ENCODE measurements around the gene MUCL3. TPM values are rescaled to one million over a fixed set of nuclear protein-coding genes. Genes with fewer than 3 reads are reported as not detected.
"Not testable (repeated sequence)": the region's sequence is repeated elsewhere in the genome, so short reads cannot be mapped to it uniquely, and the experiment has no call there.

Gene MUCL3
- total RNA-seq, 1 donor from 2014 or later, result not detected

DNA sequence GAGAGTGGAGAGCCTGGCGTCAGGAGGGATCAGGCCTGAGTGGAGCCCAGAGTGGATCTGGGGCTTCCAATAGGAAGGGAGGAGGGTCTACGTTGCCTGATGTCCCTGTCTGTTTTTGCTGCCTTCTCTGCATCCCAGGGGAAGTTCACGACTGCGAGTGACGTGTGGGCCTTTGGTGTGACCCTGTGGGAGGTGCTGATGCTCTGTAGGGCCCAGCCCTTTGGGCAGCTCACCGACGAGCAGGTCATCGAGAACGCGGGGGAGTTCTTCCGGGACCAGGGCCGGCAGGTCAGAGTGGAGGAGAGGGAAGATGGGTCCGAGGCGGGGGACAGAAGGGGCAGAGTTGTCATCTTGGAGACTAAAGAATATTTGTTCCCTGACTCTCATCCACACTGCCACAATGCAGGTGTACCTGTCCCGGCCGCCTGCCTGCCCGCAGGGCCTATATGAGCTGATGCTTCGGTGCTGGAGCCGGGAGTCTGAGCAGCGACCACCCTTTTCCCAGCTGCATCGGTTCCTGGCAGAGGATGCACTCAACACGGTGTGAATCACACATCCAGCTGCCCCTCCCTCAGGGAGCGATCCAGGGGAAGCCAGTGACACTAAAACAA is 41.9 kb upstream of the MUCL3 start:
- Mint-ChIP-seq H3K36me3 (ENCODE audit: low read depth, unreplicated experiment) (no peaks in the 10 kb centered on the region), H3K27me3 (ENCODE audit: unreplicated experiment) (peaks cover 5% of the 10 kb centered on the region), H3K4me3 (ENCODE audit: unreplicated experiment) (no peak overlapping the region), H3K27ac (ENCODE audit: unreplicated experiment) (no peak overlapping the region), H3K9me3 (ENCODE audit: unreplicated experiment) (no peaks in the 10 kb centered on the region), H3K4me1 (ENCODE audit: unreplicated experiment) (no peaks in the 10 kb centered on the region)
- no peak for TF ChIP-seq CTCF (IDR thresholded peaks at IDR 0.05; ENCODE audit: unreplicated experiment)
- no peak for DNase-seq (ENCODE audit: low spot score)

GRCh38 chr6:30900863-30901417 is 39.8 kb upstream of the MUCL3 start:
- Mint-ChIP-seq H3K4me3 (ENCODE audit: unreplicated experiment) (no peak overlapping the region), H3K9me3 (ENCODE audit: unreplicated experiment) (no peaks in the 10 kb centered on the region)

GRCh38 chr6:30901436-30901835 is 39.3 kb upstream of the MUCL3 start:
- no peak for TF ChIP-seq CTCF (IDR thresholded peaks at IDR 0.05; ENCODE audit: unreplicated experiment)
- Mint-ChIP-seq H3K9me3 (ENCODE audit: unreplicated experiment) (no peaks in the 10 kb centered on the region), H3K4me3 (ENCODE audit: unreplicated experiment) (no peak overlapping the region), H3K4me1 (ENCODE audit: unreplicated experiment) (no peaks in the 10 kb centered on the region), H3K36me3 (ENCODE audit: low read depth, unreplicated experiment) (no peaks in the 10 kb centered on the region), H3K27me3 (ENCODE audit: unreplicated experiment) (peaks cover 3% of the 10 kb centered on the region), H3K27ac (ENCODE audit: unreplicated experiment) (no peak overlapping the region)
- no peak for DNase-seq (ENCODE audit: low spot score)

More at GRCh38 chr6:30900863-30901417, 39.8 kb upstream of the MUCL3 start:
- DNase-seq (ENCODE audit: low spot score), result no peak
- Mint-ChIP-seq H3K4me1 (ENCODE audit: unreplicated experiment) (no peaks in the 10 kb centered on the region), H3K36me3 (ENCODE audit: low read depth, unreplicated experiment) (no peaks in the 10 kb centered on the region), H3K27ac (ENCODE audit: unreplicated experiment) (no peak overlapping the region), H3K27me3 (ENCODE audit: unreplicated experiment) (peaks cover 4% of the 10 kb centered on the region)
- no peak for TF ChIP-seq CTCF (IDR thresholded peaks at IDR 0.05; ENCODE audit: unreplicated experiment)

DNA sequence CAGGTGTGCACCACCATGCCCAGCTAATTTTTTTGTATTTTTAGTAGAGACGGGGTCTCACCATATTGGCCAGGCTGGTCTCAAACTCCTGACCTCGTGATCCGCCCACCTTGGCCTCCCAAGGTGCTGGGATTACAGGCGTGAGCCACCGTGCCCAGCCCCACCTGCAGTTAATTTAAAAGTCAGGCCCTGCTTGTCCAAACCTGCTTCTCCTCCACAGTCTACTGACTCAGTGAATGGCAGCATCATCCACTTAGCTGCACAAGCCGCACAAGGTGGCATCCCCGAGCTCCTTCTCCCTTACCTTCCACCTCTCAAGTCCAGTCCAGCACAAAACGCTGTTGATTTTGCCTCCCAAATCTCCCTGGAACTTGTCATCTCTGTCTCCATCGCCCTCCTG is 38.6 kb upstream of the MUCL3 start:
- not testable (repeated sequence) for DNase-seq (ENCODE audit: low spot score); H3K36me3 Mint-ChIP-seq (ENCODE audit: low read depth, unreplicated experiment); H3K27me3 Mint-ChIP-seq (ENCODE audit: unreplicated experiment); H3K4me3 Mint-ChIP-seq (ENCODE audit: unreplicated experiment); H3K4me1 Mint-ChIP-seq (ENCODE audit: unreplicated experiment); H3K27ac Mint-ChIP-seq (ENCODE audit: unreplicated experiment); H3K9me3 Mint-ChIP-seq (ENCODE audit: unreplicated experiment)

- TF ChIP-seq CTCF (IDR thresholded peaks at IDR 0.05; ENCODE audit: unreplicated experiment), result no peak
- no peak overlapping the region for H3K4me3 Mint-ChIP-seq (ENCODE audit: unreplicated experiment)
- no peaks in the 10 kb centered on the region for H3K4me1 Mint-ChIP-seq (ENCODE audit: unreplicated experiment)
- no peaks in the 10 kb centered on the region for H3K9me3 Mint-ChIP-seq (ENCODE audit: unreplicated experiment)
- DNase-seq (ENCODE audit: low spot score), result no peak
- H3K27me3 Mint-ChIP-seq (ENCODE audit: unreplicated experiment), result peaks cover 3% of the 10 kb centered on the region
- no peaks in the 10 kb centered on the region for H3K36me3 Mint-ChIP-seq (ENCODE audit: low read depth, unreplicated experiment)
- H3K27ac Mint-ChIP-seq (ENCODE audit: unreplicated experiment), result no peak overlapping the region
Observed at GRCh38 chr6:30902709-30903108, 38.1 kb upstream of the MUCL3 start.

Measured in endothelial cell (in vitro differentiated cells).